ENCODE data around the gene TTLL9.

TTLL9 gene

GRCh38 chr20:31837896-31838397 lies 32.5 kb upstream of the TTLL9 start:
- peak; percentile 15 for DNase-seq

GRCh38 chr20:31838646-31839292 lies 31.7 kb upstream of the TTLL9 start:
- peak; percentile 16 for DNase-seq

GRCh38 chr20:31839782-31840487 lies 30.5 kb upstream of the TTLL9 start:
- no peak for DNase-seq

- no peak for DNase-seq
These were observed 29.3 kb upstream of the TTLL9 start for GRCh38 chr20:31840906-31841816.

GRCh38 chr20:31841928-31842327 lies 28.5 kb upstream of the TTLL9 start:
- DNase-seq: peak; percentile 27

- peak; percentile 60 for DNase-seq
These were observed 27.8 kb upstream of the TTLL9 start for GRCh38 chr20:31842471-31843157.

- DNase-seq: no peak
These were observed 27.1 kb upstream of the TTLL9 start for GRCh38 chr20:31843288-31843687.

- DNase-seq: no peak
These were observed 26.6 kb upstream of the TTLL9 start for GRCh38 chr20:31843881-31844280.

GRCh38 chr20:31844737-31845299 lies 25.6 kb upstream of the TTLL9 start:
- DNase-seq: no peak

- no peak for DNase-seq
These were observed 25.1 kb upstream of the TTLL9 start, which contains the start of gene FOXS1 for GRCh38 chr20:31845300-31845863. TSS of gene FOXS1 (minus strand) at chr20:31845604. CDS start at chr20:31845542, 62 bp downstream.

GRCh38 chr20:31846793-31847138 lies 23.7 kb upstream of the TTLL9 start:
- DNase-seq: no peak

GRCh38 chr20:31848088-31848999 lies 22.1 kb upstream of the TTLL9 start:
- DNase-seq: no peak

GRCh38 chr20:31849306-31849930 lies 21.0 kb upstream of the TTLL9 start:
- peak; percentile 96 for DNase-seq

- peak; percentile 17 for DNase-seq
These were observed 19.0 kb upstream of the TTLL9 start for GRCh38 chr20:31851240-31851955.

- no peak for DNase-seq
These were observed 17.0 kb upstream of the TTLL9 start for GRCh38 chr20:31853481-31853880.

GRCh38 chr20:31856516-31856915 lies 13.9 kb upstream of the TTLL9 start:
- DNase-seq: no peak

- no peak for DNase-seq
These were observed 12.3 kb upstream of the TTLL9 start for GRCh38 chr20:31857861-31858759.

GRCh38 chr20:31858760-31859083 lies 11.7 kb upstream of the TTLL9 start:
- no peak for DNase-seq

All from NCI-H69 (cell line).